T-helper 2 cell treated with Interferon-gamma antibody and Interleukin-4, amounts not matched to agents 5 μg/mL and 100 μg/mL, for 36 hours (primary cell): ENCODE data around the gene SNRPA1.

Experiments used
- DNase-seq: peaks from one replicate; pipeline ENCODE4 v3.0.0; 2021; ENCODE audit warnings: low spot score
- H3K27ac Mint-ChIP-seq: one replicate; pipeline ENCODE4 v1.8.0; 2021; ENCODE audit warnings: mild to moderate bottlenecking, mixed read lengths
- H3K27me3 Mint-ChIP-seq: one replicate; pipeline ENCODE4 v1.8.0; 2021; ENCODE audit warnings: low read depth, mixed read lengths
- H3K36me3 Mint-ChIP-seq: one replicate; pipeline ENCODE4 v1.8.0; 2021; ENCODE audit warnings: low read depth, mixed read lengths
- H3K4me1 Mint-ChIP-seq: one replicate; pipeline ENCODE4 v1.8.0; 2021; ENCODE audit warnings: low read depth, mixed read lengths
- H3K4me3 Mint-ChIP-seq: one replicate; pipeline ENCODE4 v1.8.0; 2022; ENCODE audit warnings: mild to moderate bottlenecking, moderate library complexity, mixed read lengths
- H3K9me3 Mint-ChIP-seq: one replicate; pipeline ENCODE4 v1.8.0; 2021; ENCODE audit warnings: mixed read lengths

The SNRPA1 gene

GRCh38 chr15:101313041-101313761 is 18.2 kb upstream of the SNRPA1 start:
- H3K27me3 Mint-ChIP-seq, result no peaks in the 10 kb centered on the region
- H3K9me3 Mint-ChIP-seq, result no peaks in the 10 kb centered on the region
- DNase-seq, result no peak
- H3K4me3 Mint-ChIP-seq, result no peak overlapping the region
- no peaks in the 10 kb centered on the region for H3K36me3 Mint-ChIP-seq
- no peak overlapping the region for H3K27ac Mint-ChIP-seq
- H3K4me1 Mint-ChIP-seq, result no peaks in the 10 kb centered on the region

- no peak for DNase-seq
- no peak overlapping the region for H3K27ac Mint-ChIP-seq
- no peaks in the 10 kb centered on the region for H3K36me3 Mint-ChIP-seq
- H3K27me3 Mint-ChIP-seq, result no peaks in the 10 kb centered on the region
- H3K4me1 Mint-ChIP-seq, result no peaks in the 10 kb centered on the region
- H3K4me3 Mint-ChIP-seq, result no peak overlapping the region
- H3K9me3 Mint-ChIP-seq, result no peaks in the 10 kb centered on the region
Measured at GRCh38 chr15:101310508-101310907, 15.5 kb upstream of the SNRPA1 start.

GRCh38 chr15:101310161-101310480 is 15.1 kb upstream of the SNRPA1 start:
- Mint-ChIP-seq H3K27ac (no peak overlapping the region), H3K4me3 (no peak overlapping the region), H3K9me3 (no peaks in the 10 kb centered on the region), H3K36me3 (no peaks in the 10 kb centered on the region), H3K4me1 (no peaks in the 10 kb centered on the region), H3K27me3 (no peaks in the 10 kb centered on the region)
- DNase-seq, result no peak

- no peak for DNase-seq
- H3K27me3 Mint-ChIP-seq, result no peaks in the 10 kb centered on the region
- H3K9me3 Mint-ChIP-seq, result no peaks in the 10 kb centered on the region
- no peak overlapping the region for H3K27ac Mint-ChIP-seq
- no peaks in the 10 kb centered on the region for H3K4me1 Mint-ChIP-seq
- H3K36me3 Mint-ChIP-seq, result no peaks in the 10 kb centered on the region
- H3K4me3 Mint-ChIP-seq, result no peak overlapping the region
Measured at GRCh38 chr15:101309436-101310160, 14.6 kb upstream of the SNRPA1 start.

- DNase-seq, result no peak
- H3K27me3 Mint-ChIP-seq, result no peaks in the 10 kb centered on the region
Measured at GRCh38 chr15:101308604-101309435, 13.8 kb upstream of the SNRPA1 start.

GRCh38 chr15:101307897-101308603 is 13.0 kb upstream of the SNRPA1 start:
- DNase-seq, result no peak
- H3K36me3 Mint-ChIP-seq, result no peaks in the 10 kb centered on the region

More at GRCh38 chr15:101308604-101309435, 13.8 kb upstream of the SNRPA1 start:
- H3K4me3 Mint-ChIP-seq, result no peak overlapping the region
- no peaks in the 10 kb centered on the region for H3K36me3 Mint-ChIP-seq
- no peaks in the 10 kb centered on the region for H3K4me1 Mint-ChIP-seq
- no peaks in the 10 kb centered on the region for H3K9me3 Mint-ChIP-seq
- no peak overlapping the region for H3K27ac Mint-ChIP-seq

GRCh38 chr15:101307048-101307896 is 12.2 kb upstream of the SNRPA1 start:
- Mint-ChIP-seq H3K27ac (no peak overlapping the region), H3K4me3 (no peak overlapping the region), H3K27me3 (no peaks in the 10 kb centered on the region)

More at GRCh38 chr15:101307897-101308603, 13.0 kb upstream of the SNRPA1 start:
- no peaks in the 10 kb centered on the region for H3K9me3 Mint-ChIP-seq
- H3K27ac Mint-ChIP-seq, result no peak overlapping the region
- no peaks in the 10 kb centered on the region for H3K27me3 Mint-ChIP-seq
- H3K4me1 Mint-ChIP-seq, result no peaks in the 10 kb centered on the region
- no peak overlapping the region for H3K4me3 Mint-ChIP-seq

GRCh38 chr15:101306341-101307047 is 11.4 kb upstream of the SNRPA1 start:
- no peak overlapping the region for H3K4me3 Mint-ChIP-seq
- H3K9me3 Mint-ChIP-seq, result no peaks in the 10 kb centered on the region
- H3K36me3 Mint-ChIP-seq, result no peaks in the 10 kb centered on the region
- H3K4me1 Mint-ChIP-seq, result no peaks in the 10 kb centered on the region
- no peak for DNase-seq
- no peaks in the 10 kb centered on the region for H3K27me3 Mint-ChIP-seq
- no peak overlapping the region for H3K27ac Mint-ChIP-seq

More at GRCh38 chr15:101307048-101307896, 12.2 kb upstream of the SNRPA1 start:
- H3K36me3 Mint-ChIP-seq, result no peaks in the 10 kb centered on the region
- no peak for DNase-seq
- H3K9me3 Mint-ChIP-seq, result no peaks in the 10 kb centered on the region
- H3K4me1 Mint-ChIP-seq, result no peaks in the 10 kb centered on the region

- Mint-ChIP-seq H3K36me3 (no peaks in the 10 kb centered on the region), H3K4me1 (no peaks in the 10 kb centered on the region), H3K4me3 (no peak overlapping the region), H3K27me3 (no peaks in the 10 kb centered on the region), H3K9me3 (no peaks in the 10 kb centered on the region), H3K27ac (no peak overlapping the region)
- no peak for DNase-seq
Measured at GRCh38 chr15:101305820-101306255, 10.8 kb upstream of the SNRPA1 start.

- DNase-seq, result no peak
- H3K9me3 Mint-ChIP-seq, result no peaks in the 10 kb centered on the region
- no peaks in the 10 kb centered on the region for H3K27me3 Mint-ChIP-seq
- no peak overlapping the region for H3K4me3 Mint-ChIP-seq
- no peaks in the 10 kb centered on the region for H3K36me3 Mint-ChIP-seq
- H3K27ac Mint-ChIP-seq, result no peak overlapping the region
- no peaks in the 10 kb centered on the region for H3K4me1 Mint-ChIP-seq
Measured at GRCh38 chr15:101303408-101303807, 8.4 kb upstream of the SNRPA1 start.

- Mint-ChIP-seq H3K9me3 (no peaks in the 10 kb centered on the region), H3K36me3 (peaks cover 20% of the 10 kb centered on the region), H3K4me1 (peaks cover 26% of the 10 kb centered on the region), H3K27me3 (no peaks in the 10 kb centered on the region), H3K4me3 (peak overlapping the region; percentile 97), H3K27ac (peak overlapping the region; percentile 68)
- DNase-seq, result no peak
Measured at GRCh38 chr15:101296418-101297405, 1.7 kb upstream of the SNRPA1 start.
